ENCODE measurements around the gene MYOF. TPM values are rescaled to one million over a fixed set of nuclear protein-coding genes. Genes with fewer than 3 reads are reported as not detected.
A peak's percentile ranks its signal among the peaks of the same experiment; 100 is the strongest.

MYOF gene
- polyA plus RNA-seq, 3 donors = 9.7 to 29.1 (median 14.5) TPM

DNA sequence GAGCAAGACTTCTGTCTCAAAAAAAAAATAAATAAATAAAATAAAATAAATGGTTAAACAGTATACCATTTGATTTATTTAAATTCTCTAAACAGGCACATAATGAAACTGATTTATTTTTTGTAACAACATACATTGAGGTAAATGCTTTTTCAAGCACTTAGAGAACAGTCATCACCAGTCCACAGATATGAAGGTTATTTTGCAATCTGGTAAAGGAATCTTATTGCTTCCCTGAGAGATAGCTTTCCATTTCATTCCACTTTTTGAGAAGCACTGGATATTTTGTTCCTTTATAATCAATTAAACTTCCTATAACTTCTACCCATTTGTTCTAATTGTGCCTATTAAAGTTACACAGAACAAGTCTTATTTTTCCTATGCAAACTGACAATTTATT lies 19.5 kb upstream of the MYOF start:
- Histone ChIP-seq H4K20me1 (ENCODE audit: insufficient read depth, low read length) (no peaks in the 10 kb centered on the region), H3K4me1 (ENCODE audit: control insufficient read depth in 1 of 2, insufficient read depth in 2 of 2, low read length in 2 of 2) (peaks cover 17 to 19% of the 10 kb centered on the region in 2 donors), H3K79me2 (ENCODE audit: insufficient read depth, low read length) (peaks cover 66% of the 10 kb centered on the region), H3K27ac (ENCODE audit: low read depth in 1 of 2, low read length in 2 of 2) (no peak overlapping the region), H3K36me3 (replicated peaks in 1 of 2; ENCODE audit: control insufficient read depth in 1 of 2, insufficient read depth in 2 of 2, low read length in 2 of 2) (peaks cover 19 to 42% of the 10 kb centered on the region in 2 donors), H2AFZ (ENCODE audit: insufficient read depth, low read depth, low read length, poor library complexity, severe bottlenecking) (no peak overlapping the region), H3K4me2 (replicated peaks; ENCODE audit: extremely low read depth, low read length, poor library complexity, severe bottlenecking) (no peak overlapping the region), H3K27me3 (ENCODE audit: control insufficient read depth in 2 of 2, insufficient read depth in 2 of 2, low read length in 2 of 2) (no peaks in the 10 kb centered on the region), H3K9me3 (replicated peaks in 1 of 2; ENCODE audit: control insufficient read depth in 1 of 2, insufficient read depth in 1 of 2, low read length in 2 of 2) (no peaks in the 10 kb centered on the region), H3K4me3 (replicated peaks in 1 of 3; ENCODE audit: low read depth in 2 of 3, low read length in 3 of 3) (no peak overlapping the region), H3K9ac (ENCODE audit: insufficient read depth, low read length, poor library complexity, severe bottlenecking) (no peak overlapping the region)
- H3K4me3 Mint-ChIP-seq = no peak overlapping the region
- H3K9me3 Mint-ChIP-seq = no peaks in the 10 kb centered on the region
- H3K36me3 Mint-ChIP-seq = peaks cover 19 to 44% of the 10 kb centered on the region in 2 donors
- TF ChIP-seq, protein P1, sequence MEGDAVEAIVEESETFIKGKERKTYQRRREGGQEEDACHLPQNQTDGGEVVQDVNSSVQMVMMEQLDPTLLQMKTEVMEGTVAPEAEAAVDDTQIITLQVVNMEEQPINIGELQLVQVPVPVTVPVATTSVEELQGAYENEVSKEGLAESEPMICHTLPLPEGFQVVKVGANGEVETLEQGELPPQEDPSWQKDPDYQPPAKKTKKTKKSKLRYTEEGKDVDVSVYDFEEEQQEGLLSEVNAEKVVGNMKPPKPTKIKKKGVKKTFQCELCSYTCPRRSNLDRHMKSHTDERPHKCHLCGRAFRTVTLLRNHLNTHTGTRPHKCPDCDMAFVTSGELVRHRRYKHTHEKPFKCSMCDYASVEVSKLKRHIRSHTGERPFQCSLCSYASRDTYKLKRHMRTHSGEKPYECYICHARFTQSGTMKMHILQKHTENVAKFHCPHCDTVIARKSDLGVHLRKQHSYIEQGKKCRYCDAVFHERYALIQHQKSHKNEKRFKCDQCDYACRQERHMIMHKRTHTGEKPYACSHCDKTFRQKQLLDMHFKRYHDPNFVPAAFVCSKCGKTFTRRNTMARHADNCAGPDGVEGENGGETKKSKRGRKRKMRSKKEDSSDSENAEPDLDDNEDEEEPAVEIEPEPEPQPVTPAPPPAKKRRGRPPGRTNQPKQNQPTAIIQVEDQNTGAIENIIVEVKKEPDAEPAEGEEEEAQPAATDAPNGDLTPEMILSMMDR (IDR thresholded peaks at IDR 0.05) = no peak
- intact Hi-C loops (cut with micrococcal nuclease) = no loop called here
- no peak for DNase-seq
- peaks cover 26% of the 10 kb centered on the region for H3K4me1 Mint-ChIP-seq
- H3K27me3 Mint-ChIP-seq (ENCODE audit: low read depth in 3 of 3) = peaks cover 0 to 2% (median 0%) of the 10 kb centered on the region in 3 donors
- no peak overlapping the region for H3K27ac Mint-ChIP-seq

DNA sequence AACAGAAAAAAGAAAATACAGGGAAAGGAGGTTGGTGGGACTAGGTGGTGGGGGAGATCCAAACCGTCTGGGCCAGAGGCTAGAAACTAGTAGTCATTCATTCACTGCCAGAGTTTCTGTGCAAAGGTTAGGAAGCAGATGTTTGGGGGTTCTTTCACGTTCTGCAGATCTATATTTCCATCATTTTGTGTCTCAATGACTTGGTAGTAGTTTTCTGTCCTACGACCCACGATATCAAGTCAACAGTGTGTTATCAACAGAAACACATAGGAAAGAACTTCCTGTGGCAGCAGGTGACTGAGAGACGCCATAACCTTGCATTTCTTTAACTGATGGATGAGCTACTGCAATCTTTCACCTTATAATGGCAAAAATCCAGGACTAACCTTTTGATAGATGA lies 16.0 kb upstream of the MYOF start:
- H3K4me1 Mint-ChIP-seq = peaks cover 32% of the 10 kb centered on the region
- Histone ChIP-seq H2AFZ (ENCODE audit: insufficient read depth, low read depth, low read length, poor library complexity, severe bottlenecking) (peak overlapping the region; percentile 54), H3K27me3 (ENCODE audit: control insufficient read depth in 2 of 2, insufficient read depth in 2 of 2, low read length in 2 of 2) (no peaks in the 10 kb centered on the region), H3K9me3 (replicated peaks in 1 of 2; ENCODE audit: control insufficient read depth in 1 of 2, insufficient read depth in 1 of 2, low read length in 2 of 2) (no peaks in the 10 kb centered on the region), H3K27ac (ENCODE audit: low read depth in 1 of 2, low read length in 2 of 2) (peak overlapping the region in 1 of 2 donors; percentile 3), H4K20me1 (ENCODE audit: insufficient read depth, low read length) (no peaks in the 10 kb centered on the region), H3K4me2 (replicated peaks; ENCODE audit: extremely low read depth, low read length, poor library complexity, severe bottlenecking) (no peak overlapping the region), H3K4me3 (replicated peaks in 1 of 3; ENCODE audit: low read depth in 2 of 3, low read length in 3 of 3) (no peak overlapping the region), H3K9ac (ENCODE audit: insufficient read depth, low read length, poor library complexity, severe bottlenecking) (no peak overlapping the region), H3K4me1 (ENCODE audit: control insufficient read depth in 1 of 2, insufficient read depth in 2 of 2, low read length in 2 of 2) (peaks cover 22 to 28% of the 10 kb centered on the region in 2 donors), H3K79me2 (ENCODE audit: insufficient read depth, low read length) (peaks cover 65% of the 10 kb centered on the region), H3K36me3 (replicated peaks in 1 of 2; ENCODE audit: control insufficient read depth in 1 of 2, insufficient read depth in 2 of 2, low read length in 2 of 2) (peaks cover 8 to 15% of the 10 kb centered on the region in 2 donors)
- TF ChIP-seq, protein P1 (IDR thresholded peaks at IDR 0.05) = no peak
- DNase-seq = no peak
- H3K27me3 Mint-ChIP-seq (ENCODE audit: low read depth in 3 of 3) = peaks cover 0 to 2% (median 1%) of the 10 kb centered on the region in 3 donors
- H3K27ac Mint-ChIP-seq = peak overlapping the region in 4 of 7 donors; percentile 50 to 81 (median 70)
- 4% methylated on average over 4 of the region's 5 CpGs for WGBS (ENCODE audit: insufficient coverage)
- H3K36me3 Mint-ChIP-seq = peaks cover 13 to 17% of the 10 kb centered on the region in 2 donors
- intact Hi-C loops (cut with micrococcal nuclease) = loop anchor here in 1 of 2 donors (5.0 kb wide), 1 partner anchor 121 kb away; no protein-coding TSS in a partner anchor
- H3K9me3 Mint-ChIP-seq = no peaks in the 10 kb centered on the region
- H3K4me3 Mint-ChIP-seq = no peak overlapping the region
